Measurements from ENCODE around the gene AGAP1. TPM values are rescaled to one million over a fixed set of nuclear protein-coding genes. Genes with fewer than 3 reads are reported as not detected.

AGAP1 gene
- total and polyA plus RNA-seq, 7 donors: 10.8 to 42.7 (median 18.6) TPM

GRCh38 chr2:236106761-236107160, 612.9 kb downstream of the AGAP1 start:
- no peak overlapping the region for H3K27ac ChIP-seq
- 83 to 86% methylated on average over 10 of the region's 10 CpGs for WGBS, 2 donors
- H3K9me3 ChIP-seq: no peaks in the 10 kb centered on the region
- H3K4me1 ChIP-seq: peaks cover 0 to 6% (median 0%) of the 10 kb centered on the region in 4 donors
- H3K36me3 ChIP-seq: no peaks in the 10 kb centered on the region
- no peaks in the 10 kb centered on the region for H3K27me3 ChIP-seq
- intact Hi-C loops (cut with DNase I): no loop called here
- H3K4me3 ChIP-seq: no peak overlapping the region
- no peak for TF ChIP-seq CTCF (IDR thresholded peaks at IDR 0.05)
- TF ChIP-seq POLR2AphosphoS5 (IDR thresholded peaks at IDR 0.05): no peak
- no peak for TF ChIP-seq EP300 (IDR thresholded peaks at IDR 0.05)
- no peak for TF ChIP-seq POLR2A (IDR thresholded peaks at IDR 0.05)
- DNase-seq: no peak

GRCh38 chr2:236107536-236107935, 613.7 kb downstream of the AGAP1 start:
- DNase-seq: no peak

DNA sequence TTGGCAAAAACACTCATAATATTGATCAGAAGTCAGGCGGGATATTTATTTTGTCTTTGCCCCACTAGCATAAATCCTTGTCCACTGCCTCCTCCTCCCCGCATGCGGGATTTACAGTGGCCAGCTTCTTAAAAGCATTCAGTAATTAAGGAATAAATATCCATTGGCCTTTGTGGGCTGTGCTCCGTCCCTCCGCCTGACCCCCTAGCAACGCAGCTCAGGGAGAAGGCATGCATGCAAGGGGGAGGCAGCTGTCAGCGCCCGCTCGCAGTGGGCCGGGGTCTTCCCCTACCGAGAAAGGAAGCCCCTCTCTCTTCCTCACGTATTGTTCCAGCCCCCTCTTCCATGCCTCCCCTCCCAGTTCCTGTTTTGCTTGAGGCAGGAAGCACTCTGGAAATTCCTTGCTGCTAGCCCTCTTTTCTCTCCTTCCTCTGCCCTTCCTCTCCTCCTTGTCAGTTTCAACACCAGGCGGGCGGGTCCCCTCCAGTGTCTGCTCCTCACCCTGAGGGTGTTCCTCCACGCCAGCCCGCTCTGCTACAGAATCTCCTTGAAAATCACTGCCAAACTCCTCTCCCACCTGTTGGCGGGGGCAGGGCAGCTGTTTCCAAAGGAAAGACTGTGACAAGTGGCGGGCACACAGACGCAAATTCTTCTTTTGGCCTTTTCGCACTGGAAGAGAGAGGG, 614.2 kb downstream of the AGAP1 start:
- no peaks in the 10 kb centered on the region for H3K9me3 ChIP-seq

More at GRCh38 chr2:236107536-236107935, 613.7 kb downstream of the AGAP1 start:
- H3K4me3 ChIP-seq: no peak overlapping the region
- H3K4me1 ChIP-seq: peaks cover 0 to 6% (median 0%) of the 10 kb centered on the region in 4 donors
- no peaks in the 10 kb centered on the region for H3K9me3 ChIP-seq
- intact Hi-C loops (cut with DNase I): no loop called here
- TF ChIP-seq POLR2AphosphoS5 (IDR thresholded peaks at IDR 0.05) (no peak), POLR2A (IDR thresholded peaks at IDR 0.05) (no peak), CTCF (IDR thresholded peaks at IDR 0.05) (no peak), EP300 (IDR thresholded peaks at IDR 0.05) (no peak)
- no peaks in the 10 kb centered on the region for H3K36me3 ChIP-seq
- no peaks in the 10 kb centered on the region for H3K27me3 ChIP-seq
- H3K27ac ChIP-seq: no peak overlapping the region
- WGBS, 2 donors: 90 to 93% methylated on average over 11 of the region's 11 CpGs

DNA sequence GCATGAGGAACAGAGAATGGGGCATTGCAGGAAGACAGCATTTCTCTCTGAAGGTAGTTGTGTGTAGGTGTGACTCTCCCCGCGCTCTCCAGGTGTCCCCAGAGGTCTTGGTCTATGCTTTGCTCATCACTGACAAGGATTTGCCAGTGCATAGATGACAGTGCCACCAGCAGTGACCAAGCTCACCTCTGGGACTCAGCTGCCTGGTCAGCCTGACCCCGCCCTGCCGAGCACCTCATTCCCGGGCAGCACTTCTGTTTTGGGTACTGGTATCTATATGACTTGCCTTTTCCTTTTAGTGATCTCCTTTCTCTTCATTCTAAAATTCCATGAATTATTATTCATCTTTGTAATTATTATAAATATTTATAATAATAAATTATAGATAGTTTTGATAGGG, 615.2 kb downstream of the AGAP1 start:
- no peak overlapping the region for H3K27ac ChIP-seq
- H3K4me3 ChIP-seq: no peak overlapping the region
- peaks cover 0 to 6% (median 0%) of the 10 kb centered on the region in 4 donors for H3K4me1 ChIP-seq
- no peaks in the 10 kb centered on the region for H3K9me3 ChIP-seq
- TF ChIP-seq POLR2A (IDR thresholded peaks at IDR 0.05): no peak
- TF ChIP-seq POLR2AphosphoS5 (IDR thresholded peaks at IDR 0.05): no peak
- no peak for TF ChIP-seq CTCF (IDR thresholded peaks at IDR 0.05)
- no peak for TF ChIP-seq EP300 (IDR thresholded peaks at IDR 0.05)
- 96% methylated on average over 5 of the region's 5 CpGs for WGBS, 2 donors
- H3K27me3 ChIP-seq: no peaks in the 10 kb centered on the region
- H3K36me3 ChIP-seq: no peaks in the 10 kb centered on the region
- DNase-seq: no peak
- intact Hi-C loops (cut with DNase I): no loop called here

More for the DNA sequence above, 614.2 kb downstream of the AGAP1 start:
- WGBS, 2 donors: 46 to 82% methylated on average over 20 of the region's 20 CpGs
- Histone ChIP-seq H3K27me3 (no peaks in the 10 kb centered on the region), H3K4me1 (peaks cover 0 to 6% (median 0%) of the 10 kb centered on the region in 4 donors), H3K27ac (no peak overlapping the region), H3K4me3 (no peak overlapping the region), H3K36me3 (no peaks in the 10 kb centered on the region)
- DNase-seq: no peak
- intact Hi-C loops (cut with DNase I): no loop called here
- TF ChIP-seq CTCF (IDR thresholded peaks at IDR 0.05): no peak
- TF ChIP-seq POLR2AphosphoS5 (IDR thresholded peaks at IDR 0.05): no peak
- no peak for TF ChIP-seq POLR2A (IDR thresholded peaks at IDR 0.05)
- no peak for TF ChIP-seq EP300 (IDR thresholded peaks at IDR 0.05)

Measured in sigmoid colon (tissue), 7 donors.